ENCODE data around the gene NT5C3A. TPM values are rescaled to one million over a fixed set of nuclear protein-coding genes. Genes with fewer than 3 reads are reported as not detected.

Gene NT5C3A
- total RNA-seq, 1 donor from 2014 or later = 30.9 TPM

DNA sequence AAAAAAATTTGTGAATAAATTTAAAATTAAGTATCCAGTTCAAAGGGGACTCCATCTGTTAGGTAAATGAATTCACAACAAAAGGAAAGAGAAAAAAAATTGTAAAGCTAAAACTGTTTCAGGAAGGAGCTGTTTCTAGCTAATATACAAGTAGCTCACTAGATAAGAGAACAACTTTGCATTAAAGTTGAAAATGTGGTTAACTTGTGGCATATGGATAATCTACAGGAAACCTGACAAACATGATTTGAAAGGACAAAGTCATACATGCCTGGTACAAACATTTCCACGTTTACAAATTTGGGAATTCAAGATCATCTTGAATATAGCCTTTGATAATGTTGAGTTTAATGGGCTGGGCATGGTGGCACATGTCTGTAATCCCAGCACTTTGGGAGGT, 8.9 kb downstream of the NT5C3A start:
- DNase-seq (ENCODE audit: extremely low spot score, unreplicated experiment) = no peak
- Mint-ChIP-seq H3K4me1 (ENCODE audit: unreplicated experiment) (peaks cover 15% of the 10 kb centered on the region), H3K27me3 (no peaks in the 10 kb centered on the region), H3K36me3 (peaks cover 1% of the 10 kb centered on the region), H3K4me3 (no peak overlapping the region), H3K27ac (no peak overlapping the region), H3K9me3 (no peaks in the 10 kb centered on the region)
- TF ChIP-seq, protein P1, sequence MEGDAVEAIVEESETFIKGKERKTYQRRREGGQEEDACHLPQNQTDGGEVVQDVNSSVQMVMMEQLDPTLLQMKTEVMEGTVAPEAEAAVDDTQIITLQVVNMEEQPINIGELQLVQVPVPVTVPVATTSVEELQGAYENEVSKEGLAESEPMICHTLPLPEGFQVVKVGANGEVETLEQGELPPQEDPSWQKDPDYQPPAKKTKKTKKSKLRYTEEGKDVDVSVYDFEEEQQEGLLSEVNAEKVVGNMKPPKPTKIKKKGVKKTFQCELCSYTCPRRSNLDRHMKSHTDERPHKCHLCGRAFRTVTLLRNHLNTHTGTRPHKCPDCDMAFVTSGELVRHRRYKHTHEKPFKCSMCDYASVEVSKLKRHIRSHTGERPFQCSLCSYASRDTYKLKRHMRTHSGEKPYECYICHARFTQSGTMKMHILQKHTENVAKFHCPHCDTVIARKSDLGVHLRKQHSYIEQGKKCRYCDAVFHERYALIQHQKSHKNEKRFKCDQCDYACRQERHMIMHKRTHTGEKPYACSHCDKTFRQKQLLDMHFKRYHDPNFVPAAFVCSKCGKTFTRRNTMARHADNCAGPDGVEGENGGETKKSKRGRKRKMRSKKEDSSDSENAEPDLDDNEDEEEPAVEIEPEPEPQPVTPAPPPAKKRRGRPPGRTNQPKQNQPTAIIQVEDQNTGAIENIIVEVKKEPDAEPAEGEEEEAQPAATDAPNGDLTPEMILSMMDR (conservative IDR thresholded peaks at IDR 0.05) = no peak

DNA sequence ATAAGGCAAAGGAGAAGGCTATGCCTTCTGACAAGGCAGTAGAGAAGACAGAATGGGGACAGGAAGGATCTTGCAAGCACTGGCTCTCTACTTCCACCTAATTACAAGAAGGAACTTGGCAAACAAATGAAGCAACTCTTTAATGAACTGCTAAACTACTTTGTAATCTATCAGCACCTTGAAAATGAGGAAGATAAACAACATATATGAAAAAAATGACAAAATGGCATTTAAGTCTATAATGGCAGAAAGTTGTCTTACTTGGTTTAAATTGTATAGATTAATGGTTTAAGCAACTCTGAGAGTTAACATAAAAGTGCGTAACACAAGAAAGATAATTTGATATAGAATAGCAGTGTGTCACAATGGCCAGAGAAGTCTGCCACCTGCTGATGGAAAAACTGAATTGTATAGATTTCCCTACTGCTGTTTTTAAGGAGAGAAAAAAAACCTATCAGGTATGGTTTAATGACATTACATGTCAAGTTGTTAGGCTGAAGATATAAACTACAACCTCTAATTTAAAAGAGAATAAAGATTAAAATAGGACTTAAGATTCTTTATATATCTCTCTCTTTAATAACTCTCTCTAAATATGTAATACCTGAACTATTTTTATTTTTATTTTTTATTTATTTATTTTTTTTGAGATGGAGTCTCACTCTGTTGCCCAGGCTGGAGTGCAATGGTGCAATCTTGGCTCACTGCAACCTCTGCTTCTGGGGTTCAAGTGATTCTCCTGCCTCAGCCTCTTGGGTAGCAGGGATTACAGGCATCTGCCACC, 11.8 kb downstream of the NT5C3A start:
- Mint-ChIP-seq H3K4me1 (ENCODE audit: unreplicated experiment) (peaks cover 12% of the 10 kb centered on the region), H3K36me3 (no peaks in the 10 kb centered on the region), H3K9me3 (no peaks in the 10 kb centered on the region), H3K27ac (peak overlapping the region; percentile 68), H3K4me3 (no peak overlapping the region), H3K27me3 (no peaks in the 10 kb centered on the region)
- TF ChIP-seq, protein P1 (conservative IDR thresholded peaks at IDR 0.05) = peak; percentile 80
- no peak for DNase-seq (ENCODE audit: extremely low spot score, unreplicated experiment)

GRCh38 chr7:33048704-33049103, 13.9 kb downstream of the NT5C3A start:
- no peak for DNase-seq (ENCODE audit: extremely low spot score, unreplicated experiment)
- Mint-ChIP-seq H3K4me1 (ENCODE audit: unreplicated experiment) (peaks cover 21% of the 10 kb centered on the region), H3K4me3 (no peak overlapping the region), H3K27ac (no peak overlapping the region), H3K36me3 (peaks cover 4% of the 10 kb centered on the region), H3K9me3 (peaks cover 4% of the 10 kb centered on the region), H3K27me3 (no peaks in the 10 kb centered on the region)
- TF ChIP-seq, protein P1 (conservative IDR thresholded peaks at IDR 0.05) = no peak

- DNase-seq (ENCODE audit: extremely low spot score, unreplicated experiment) = no peak
- TF ChIP-seq, protein P1 (conservative IDR thresholded peaks at IDR 0.05) = no peak
- Mint-ChIP-seq H3K4me3 (no peak overlapping the region), H3K4me1 (ENCODE audit: unreplicated experiment) (peaks cover 26% of the 10 kb centered on the region), H3K36me3 (peaks cover 4% of the 10 kb centered on the region), H3K27ac (no peak overlapping the region), H3K9me3 (peaks cover 4% of the 10 kb centered on the region), H3K27me3 (no peaks in the 10 kb centered on the region)
Observed at GRCh38 chr7:33048257-33048656, 14.3 kb downstream of the NT5C3A start.

DNA sequence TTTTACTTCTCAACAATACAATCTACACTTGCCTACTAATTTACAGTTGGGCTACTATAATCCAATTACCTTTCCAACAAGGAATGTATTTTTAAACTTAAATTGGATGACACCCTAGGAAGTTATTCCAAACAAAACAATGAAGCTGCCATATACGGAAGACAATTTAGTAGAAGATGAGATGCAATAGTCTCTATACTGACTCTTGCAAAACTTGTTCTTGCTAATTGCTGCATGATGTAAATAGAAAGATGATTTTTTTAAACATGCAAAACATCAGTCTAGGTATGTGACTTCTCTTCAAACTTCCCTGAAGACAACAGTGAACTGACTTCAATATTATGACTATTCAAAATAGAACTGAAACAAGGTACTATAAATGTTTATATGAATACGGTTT, 17.6 kb downstream of the NT5C3A start:
- H3K4me3 Mint-ChIP-seq = no peak overlapping the region
- H3K36me3 Mint-ChIP-seq = peaks cover 4% of the 10 kb centered on the region
- peaks cover 4% of the 10 kb centered on the region for H3K9me3 Mint-ChIP-seq
- no peak for DNase-seq (ENCODE audit: extremely low spot score, unreplicated experiment)
- H3K27me3 Mint-ChIP-seq = no peaks in the 10 kb centered on the region
- TF ChIP-seq, protein P1 (conservative IDR thresholded peaks at IDR 0.05) = no peak
- H3K4me1 Mint-ChIP-seq (ENCODE audit: unreplicated experiment) = peaks cover 21% of the 10 kb centered on the region
- H3K27ac Mint-ChIP-seq = peak overlapping the region; percentile 79
